Trophoblast cell (in vitro differentiated cells and primary cell): ENCODE results near the gene EVPLL.

ENCODE experiments used
- DNase-seq, 2 donors: peaks; one replicate each; pipeline ENCODE4 v3.0.0-alpha.2; 2016
- H2AFZ ChIP-seq: 2 replicates; pipeline ENCODE4 v1.6.1; 2013; ENCODE audit warnings: low read length, moderate library complexity, mild to moderate bottlenecking; ENCODE audit not compliant: insufficient read depth, poor library complexity
- H2AK5ac ChIP-seq: 2 replicates; pipeline ENCODE4 v1.6.1; 2013; ENCODE audit warnings: mild to moderate bottlenecking, low read length
- H2BK120ac ChIP-seq: 2 replicates; pipeline ENCODE4 v1.6.1; 2013; ENCODE audit warnings: low read length, mild to moderate bottlenecking, moderate library complexity; ENCODE audit not compliant: insufficient read depth, poor library complexity
- H2BK12ac ChIP-seq: 2 replicates; pipeline ENCODE4 v1.6.1; 2013; ENCODE audit warnings: mild to moderate bottlenecking, low read length, moderate library complexity
- H2BK5ac ChIP-seq: 2 replicates; pipeline ENCODE4 v1.6.1; 2013; ENCODE audit warnings: low read length, low read depth, moderate library complexity, mild to moderate bottlenecking; ENCODE audit not compliant: poor library complexity
- H3K14ac ChIP-seq: 2 replicates; pipeline ENCODE4 v1.6.1; 2013; ENCODE audit warnings: mild to moderate bottlenecking, low read length
- H3K18ac ChIP-seq: 2 replicates; pipeline ENCODE4 v1.6.1; 2013; ENCODE audit warnings: mild to moderate bottlenecking, low read length
- H3K23ac ChIP-seq: 2 replicates; pipeline ENCODE4 v1.6.1; 2013; ENCODE audit warnings: low read length
- H3K27ac ChIP-seq: 2 replicates; pipeline ENCODE4 v1.5.1; 2013; ENCODE audit warnings: low read depth, mild to moderate bottlenecking, inconsistent platforms, low read length, moderate library complexity
- H3K27me3 ChIP-seq: 2 replicates; pipeline ENCODE4 v1.6.1; 2013; ENCODE audit warnings: inconsistent platforms, mild to moderate bottlenecking, low read length, moderate library complexity; ENCODE audit not compliant: insufficient read depth
- H3K36me3 ChIP-seq, 2 experiments: 1 replicate in 1 of 2; 2 replicates in 1 of 2; pipeline ENCODE4 v1.6.1; 2013; ENCODE audit warnings: low read length in 2 of 2, mild to moderate bottlenecking in 2 of 2, moderate library complexity in 1 of 2; ENCODE audit not compliant: insufficient read depth in 2 of 2, control insufficient read depth in 1 of 2
- H3K4ac ChIP-seq: 2 replicates; pipeline ENCODE4 v1.6.1; 2013; ENCODE audit warnings: low read depth, mild to moderate bottlenecking, low read length, moderate library complexity
- H3K4me1 ChIP-seq, 2 experiments: 1 replicate in 1 of 2; 2 replicates in 1 of 2; pipeline ENCODE4 v1.6.1; 2013; ENCODE audit warnings: low read length in 2 of 2, mild to moderate bottlenecking in 2 of 2, moderate library complexity in 1 of 2; ENCODE audit not compliant: insufficient read depth in 2 of 2, control insufficient read depth in 1 of 2
- H3K4me2 ChIP-seq: 2 replicates; pipeline ENCODE4 v1.6.1; 2013; ENCODE audit warnings: inconsistent platforms, mild to moderate bottlenecking, low read length, moderate library complexity
- H3K4me3 ChIP-seq: 2 replicates; pipeline ENCODE4 v1.5.1; 2013; ENCODE audit warnings: mild to moderate bottlenecking, low read depth, low read length, inconsistent platforms
- H3K79me1 ChIP-seq: one replicate; pipeline ENCODE4 v1.6.1; 2013; ENCODE audit warnings: low read length
- H3K79me2 ChIP-seq: 2 replicates; pipeline ENCODE4 v1.6.1; 2013; ENCODE audit warnings: low read length, mild to moderate bottlenecking; ENCODE audit not compliant: control insufficient read depth, insufficient read depth, poor library complexity
- H3K9ac ChIP-seq: 2 replicates; pipeline ENCODE4 v1.6.1; 2013; ENCODE audit warnings: mild to moderate bottlenecking, low read length
- H3K9me3 ChIP-seq: 2 replicates; pipeline ENCODE4 v1.6.1; 2013; ENCODE audit warnings: low read depth, mild to moderate bottlenecking, control low read depth, inconsistent platforms, low read length; ENCODE audit not compliant: insufficient read depth
- H4K12ac ChIP-seq: 2 replicates; pipeline ENCODE4 v1.6.1; 2013; ENCODE audit warnings: low read depth, mild to moderate bottlenecking, low read length, moderate library complexity
- H4K8ac ChIP-seq: 2 replicates; pipeline ENCODE4 v1.6.1; 2013; ENCODE audit warnings: low read depth, mild to moderate bottlenecking, low read length, moderate library complexity
- H4K91ac ChIP-seq: one replicate; pipeline ENCODE4 v1.6.1; 2013; ENCODE audit warnings: low read depth, mild to moderate bottlenecking, low read length, moderate library complexity
- WGBS: extraction: QIAGEN DNeasy Blood & Tissue Kit; methylation state at CpG from one replicate; pipeline ENCODE4 v1.1.7; 2013; ENCODE audit warnings: missing lambda C conversion rate; ENCODE audit not compliant: insufficient read length, insufficient coverage; ENCODE audit errors: extremely low coverage; 5-methylcytosine and 5-hydroxymethylcytosine counted together

Gene EVPLL

GRCh38 chr17:18363101-18364049 is 14.2 kb upstream of the EVPLL start, which contains the start of gene SHMT1:
Gene SHMT1, minus strand, starts transcription at chr17:18363550. Its CDS starts 7,569 bp downstream, at chr17:18355981.
- H3K79me2 ChIP-seq = peaks cover 12% of the 10 kb centered on the region
- H2AFZ ChIP-seq = peak within 1 kb of the TSS; percentile 77
- H4K91ac ChIP-seq = peak within 1 kb of the TSS; percentile 87
- H3K79me1 ChIP-seq = peaks cover 6% of the 10 kb centered on the region
- no peaks in the 10 kb centered on the region for H3K27me3 ChIP-seq
- H3K4me3 ChIP-seq = peak within 1 kb of the TSS; percentile 98
- peak within 1 kb of the TSS; percentile 35 for H3K9ac ChIP-seq
- peak within 1 kb of the TSS; percentile 80 for H3K4ac ChIP-seq
- peak within 1 kb of the TSS; percentile 65 for H3K4me2 ChIP-seq
- peak within 1 kb of the TSS; percentile 25 for H2BK5ac ChIP-seq
- H3K23ac ChIP-seq = no peak within 1 kb of the TSS
- WGBS = no CpG with 5 or more reads among the region's 76 CpGs
- H4K12ac ChIP-seq = peak within 1 kb of the TSS; percentile 75
- DNase-seq = peak; percentile 98
- peak within 1 kb of the TSS; percentile 67 for H2BK120ac ChIP-seq
- H3K14ac ChIP-seq = peak within 1 kb of the TSS; percentile 87
- H3K18ac ChIP-seq = peak within 1 kb of the TSS; percentile 91
- H3K27ac ChIP-seq = peak within 1 kb of the TSS; percentile 20
- H3K36me3 ChIP-seq = peaks cover 6 to 13% of the 10 kb centered on the region in 2 experiments
- H2AK5ac ChIP-seq = no peak within 1 kb of the TSS
- H2BK12ac ChIP-seq = no peak within 1 kb of the TSS
- peak within 1 kb of the TSS; percentile 75 for H4K8ac ChIP-seq
- peaks cover 2 to 8% of the 10 kb centered on the region in 2 experiments for H3K4me1 ChIP-seq
- H3K9me3 ChIP-seq = no peaks in the 10 kb centered on the region

GRCh38 chr17:18364166-18364565 is 13.4 kb upstream of the EVPLL start:
- H2BK12ac ChIP-seq = no peak overlapping the region
- H3K9me3 ChIP-seq = no peaks in the 10 kb centered on the region
- no peak overlapping the region for H3K23ac ChIP-seq
- H3K4me1 ChIP-seq = peaks cover 2 to 8% of the 10 kb centered on the region in 2 experiments
- H3K79me1 ChIP-seq = peaks cover 6% of the 10 kb centered on the region
- H3K14ac ChIP-seq = no peak overlapping the region
- DNase-seq = no peak
- no CpG with 5 or more reads among the region's 6 CpGs for WGBS
- no peak overlapping the region for H2AK5ac ChIP-seq
- H2AFZ ChIP-seq = no peak overlapping the region
- peaks cover 12% of the 10 kb centered on the region for H3K79me2 ChIP-seq
- H3K27ac ChIP-seq = no peak overlapping the region
- H3K4me3 ChIP-seq = no peak overlapping the region
- H3K4ac ChIP-seq = no peak overlapping the region
- H4K8ac ChIP-seq = no peak overlapping the region
- no peak overlapping the region for H4K12ac ChIP-seq
- H3K4me2 ChIP-seq = no peak overlapping the region
- no peak overlapping the region for H3K9ac ChIP-seq
- H4K91ac ChIP-seq = no peak overlapping the region
- no peak overlapping the region for H3K18ac ChIP-seq
- peaks cover 0 to 6% of the 10 kb centered on the region in 2 experiments for H3K36me3 ChIP-seq
- no peak overlapping the region for H2BK5ac ChIP-seq
- no peaks in the 10 kb centered on the region for H3K27me3 ChIP-seq
- H2BK120ac ChIP-seq = no peak overlapping the region

- no peak overlapping the region for H3K4ac ChIP-seq
- no peak overlapping the region for H2BK120ac ChIP-seq
- no peak overlapping the region for H4K91ac ChIP-seq
- WGBS = no CpG with 5 or more reads among the region's 8 CpGs
- no peaks in the 10 kb centered on the region for H3K4me1 ChIP-seq
- H3K23ac ChIP-seq = no peak overlapping the region
- H2BK12ac ChIP-seq = no peak overlapping the region
- H3K36me3 ChIP-seq = no peaks in the 10 kb centered on the region
- H3K14ac ChIP-seq = no peak overlapping the region
- H4K12ac ChIP-seq = no peak overlapping the region
- no peak overlapping the region for H3K9ac ChIP-seq
- no peaks in the 10 kb centered on the region for H3K79me1 ChIP-seq
- no peaks in the 10 kb centered on the region for H3K9me3 ChIP-seq
- H3K79me2 ChIP-seq = no peaks in the 10 kb centered on the region
- no peak overlapping the region for H3K4me3 ChIP-seq
- H2BK5ac ChIP-seq = no peak overlapping the region
- no peak overlapping the region for H3K4me2 ChIP-seq
- H3K18ac ChIP-seq = no peak overlapping the region
- H3K27ac ChIP-seq = no peak overlapping the region
- peak; percentile 99 to 100 for DNase-seq
- no peak overlapping the region for H2AK5ac ChIP-seq
- H3K27me3 ChIP-seq = no peaks in the 10 kb centered on the region
- no peak overlapping the region for H4K8ac ChIP-seq
- H2AFZ ChIP-seq = no peak overlapping the region
Measured at GRCh38 chr17:18368946-18369345, 8.6 kb upstream of the EVPLL start.

GRCh38 chr17:18370761-18371160 is 6.8 kb upstream of the EVPLL start:
- H4K91ac ChIP-seq = no peak overlapping the region
- H3K18ac ChIP-seq = no peak overlapping the region
- H4K8ac ChIP-seq = no peak overlapping the region
- H3K4me1 ChIP-seq = no peaks in the 10 kb centered on the region
- no peak overlapping the region for H3K27ac ChIP-seq
- no peak overlapping the region for H2BK12ac ChIP-seq
- no peak overlapping the region for H2BK120ac ChIP-seq
- H2AK5ac ChIP-seq = no peak overlapping the region
- no peak overlapping the region for H4K12ac ChIP-seq
- no peaks in the 10 kb centered on the region for H3K27me3 ChIP-seq
- H3K9ac ChIP-seq = no peak overlapping the region
- H3K4me2 ChIP-seq = no peak overlapping the region
- no peak for DNase-seq
- no CpG with 5 or more reads among the region's 5 CpGs for WGBS
- no peaks in the 10 kb centered on the region for H3K79me1 ChIP-seq
- H3K79me2 ChIP-seq = no peaks in the 10 kb centered on the region
- H2AFZ ChIP-seq = no peak overlapping the region
- H3K9me3 ChIP-seq = peaks cover 1% of the 10 kb centered on the region
- H3K36me3 ChIP-seq = no peaks in the 10 kb centered on the region
- no peak overlapping the region for H3K4ac ChIP-seq
- H3K23ac ChIP-seq = no peak overlapping the region
- H3K4me3 ChIP-seq = no peak overlapping the region
- H2BK5ac ChIP-seq = no peak overlapping the region
- no peak overlapping the region for H3K14ac ChIP-seq
